ENCODE data around the gene GNG12.
"Not testable (repeated sequence)": the region's sequence is repeated elsewhere in the genome, so short reads cannot be mapped to it uniquely, and the experiment has no call there.

Gene GNG12

DNA sequence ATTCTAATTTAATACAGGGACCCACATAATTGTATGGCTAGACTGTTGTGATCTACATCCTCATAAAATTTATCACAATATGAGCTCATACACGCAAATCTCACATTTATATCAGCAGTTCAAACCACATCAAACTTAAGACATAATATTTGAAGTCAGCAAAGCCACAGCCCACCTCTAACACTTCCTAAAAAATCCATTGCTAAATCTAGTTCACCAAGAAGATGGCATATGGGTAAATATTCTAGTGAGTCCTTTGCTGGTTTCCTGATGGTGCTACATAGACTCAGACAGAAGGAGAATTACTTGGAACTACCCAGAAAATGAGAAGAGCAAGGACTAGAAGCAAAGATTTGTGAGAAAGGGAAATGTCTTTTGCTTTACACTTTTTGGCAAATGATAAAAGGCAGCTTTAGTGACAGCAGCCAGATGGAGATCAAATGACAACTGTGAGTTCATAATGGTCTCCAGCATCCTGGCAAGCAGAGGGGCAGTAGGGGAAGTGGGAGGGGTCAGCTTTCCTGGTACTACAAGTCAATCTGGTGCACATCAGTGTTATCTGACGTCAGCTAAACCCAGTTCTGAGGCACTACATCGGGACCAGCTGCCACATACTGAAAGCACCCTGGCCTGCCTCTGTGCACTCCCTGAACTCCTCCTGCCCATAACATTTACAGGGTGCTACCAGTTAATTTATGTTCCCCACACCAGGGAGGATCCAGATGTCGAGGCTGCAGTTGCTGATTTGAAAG is 158.8 kb downstream of the GNG12 start:
- DNase-seq (ENCODE audit: insufficient read length, low spot score) = no peak

DNA sequence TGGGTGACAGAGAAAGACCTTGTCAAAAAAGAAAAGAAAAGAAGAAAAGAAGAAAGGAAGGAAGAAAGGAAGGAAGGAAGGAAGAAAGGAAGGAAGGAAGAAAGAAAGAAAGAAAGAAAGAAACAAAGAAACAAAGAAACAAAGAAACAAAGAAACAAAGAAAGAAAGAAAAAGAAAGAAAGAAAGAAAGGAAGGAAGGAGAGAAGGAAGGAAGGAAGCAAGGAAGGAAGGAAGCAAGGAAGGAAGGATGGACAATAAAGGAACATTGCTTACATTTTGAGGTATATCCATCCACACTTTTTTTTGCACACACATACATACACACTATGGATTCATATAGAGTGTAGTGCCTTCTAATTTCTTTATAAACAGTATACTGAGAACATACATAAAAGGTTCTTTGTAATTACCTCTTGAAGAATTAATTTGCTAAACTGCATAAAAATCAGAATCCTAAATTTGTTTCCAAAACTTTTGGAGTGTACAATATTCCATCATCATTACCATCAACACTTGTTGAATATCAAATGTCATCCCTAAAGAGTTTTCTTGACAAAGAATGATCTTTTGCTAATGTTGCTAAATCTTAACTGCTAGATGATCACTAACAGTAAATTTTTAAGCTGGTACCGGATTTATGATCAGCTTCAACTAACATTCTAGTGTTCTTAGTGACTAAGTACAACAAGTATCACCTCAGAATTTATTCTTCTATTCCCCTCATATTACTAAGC is 159.6 kb downstream of the GNG12 start:
- no peak for DNase-seq (ENCODE audit: insufficient read length, low spot score)
- FAIRE-seq = no peak
- TF ChIP-seq PAX5 (IDR thresholded peaks at IDR 0.05; ENCODE audit: insufficient read depth, low read length, severe bottlenecking) = no peak
- TF ChIP-seq TAF1 (IDR thresholded peaks at IDR 0.05; ENCODE audit: low read depth, low read length) = no peak
- TF ChIP-seq POLR2AphosphoS5 (IDR thresholded peaks at IDR 0.05; ENCODE audit: low read depth, low read length) = no peak
- TF ChIP-seq POLR2A (IDR thresholded peaks at IDR 0.05; ENCODE audit: low read depth, low read length) = no peak
- no peak for TF ChIP-seq SPI1 (IDR thresholded peaks at IDR 0.05; ENCODE audit: low read depth, low read length)
- no peak for TF ChIP-seq POU2F2 (IDR thresholded peaks at IDR 0.05; ENCODE audit: low read depth, low read length)

More for the DNA sequence above, 158.8 kb downstream of the GNG12 start:
- FAIRE-seq = no peak
- no peak for TF ChIP-seq POLR2A (IDR thresholded peaks at IDR 0.05; ENCODE audit: low read depth, low read length)
- no peak for TF ChIP-seq POU2F2 (IDR thresholded peaks at IDR 0.05; ENCODE audit: low read depth, low read length)
- TF ChIP-seq PAX5 (IDR thresholded peaks at IDR 0.05; ENCODE audit: insufficient read depth, low read length, severe bottlenecking) = no peak
- no peak for TF ChIP-seq POLR2AphosphoS5 (IDR thresholded peaks at IDR 0.05; ENCODE audit: low read depth, low read length)
- no peak for TF ChIP-seq SPI1 (IDR thresholded peaks at IDR 0.05; ENCODE audit: low read depth, low read length)
- TF ChIP-seq TAF1 (IDR thresholded peaks at IDR 0.05; ENCODE audit: low read depth, low read length) = no peak

DNA sequence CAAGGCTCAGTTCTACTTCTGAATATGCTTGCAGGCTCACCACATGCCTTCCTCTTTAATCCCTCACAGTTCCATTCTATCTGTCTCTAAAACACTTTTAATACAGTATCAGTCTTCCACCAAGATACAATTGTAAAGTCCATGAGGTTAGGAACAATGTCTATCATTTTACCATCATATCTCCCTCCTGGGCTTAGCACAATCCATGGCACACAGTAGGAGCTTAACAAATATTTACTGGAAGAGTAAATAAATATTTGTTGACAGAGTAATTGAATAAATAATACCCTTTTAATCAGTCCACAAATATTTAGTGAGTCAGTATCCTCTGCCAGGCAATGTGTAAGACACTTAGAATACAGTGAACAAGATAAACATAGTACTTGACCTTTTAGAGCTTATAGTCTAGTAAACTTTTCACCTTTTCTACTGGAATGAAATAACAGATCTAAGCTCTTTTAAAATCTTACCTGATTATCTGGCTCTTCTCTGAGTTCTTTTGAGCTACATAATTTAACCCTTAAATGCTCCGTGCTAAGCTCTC is 160.9 kb downstream of the GNG12 start:
- DNase-seq (ENCODE audit: insufficient read length, low spot score) (no peak), FAIRE-seq (no peak)
- TF ChIP-seq POLR2AphosphoS5 (IDR thresholded peaks at IDR 0.05; ENCODE audit: low read depth, low read length) (no peak), POLR2A (IDR thresholded peaks at IDR 0.05; ENCODE audit: low read depth, low read length) (no peak), SPI1 (IDR thresholded peaks at IDR 0.05; ENCODE audit: low read depth, low read length) (no peak), POU2F2 (IDR thresholded peaks at IDR 0.05; ENCODE audit: low read depth, low read length) (no peak), TAF1 (IDR thresholded peaks at IDR 0.05; ENCODE audit: low read depth, low read length) (no peak), PAX5 (IDR thresholded peaks at IDR 0.05; ENCODE audit: insufficient read depth, low read length, severe bottlenecking) (no peak)

- no peak for FAIRE-seq
- TF ChIP-seq POU2F2 (IDR thresholded peaks at IDR 0.05; ENCODE audit: low read depth, low read length) (no peak), TAF1 (IDR thresholded peaks at IDR 0.05; ENCODE audit: low read depth, low read length) (no peak), PAX5 (IDR thresholded peaks at IDR 0.05; ENCODE audit: insufficient read depth, low read length, severe bottlenecking) (no peak), POLR2AphosphoS5 (IDR thresholded peaks at IDR 0.05; ENCODE audit: low read depth, low read length) (no peak), POLR2A (IDR thresholded peaks at IDR 0.05; ENCODE audit: low read depth, low read length) (no peak), SPI1 (IDR thresholded peaks at IDR 0.05; ENCODE audit: low read depth, low read length) (no peak)
- no peak for DNase-seq (ENCODE audit: insufficient read length, low spot score)
These were observed 164.6 kb downstream of the GNG12 start for GRCh38 chr1:67668660-67669059.

GRCh38 chr1:67666636-67667035 is 166.6 kb downstream of the GNG12 start:
- DNase-seq (ENCODE audit: insufficient read length, low spot score) = no peak
- FAIRE-seq = no peak
- TF ChIP-seq TAF1 (IDR thresholded peaks at IDR 0.05; ENCODE audit: low read depth, low read length) (no peak), POU2F2 (IDR thresholded peaks at IDR 0.05; ENCODE audit: low read depth, low read length) (no peak), POLR2AphosphoS5 (IDR thresholded peaks at IDR 0.05; ENCODE audit: low read depth, low read length) (no peak), SPI1 (IDR thresholded peaks at IDR 0.05; ENCODE audit: low read depth, low read length) (no peak), PAX5 (IDR thresholded peaks at IDR 0.05; ENCODE audit: insufficient read depth, low read length, severe bottlenecking) (no peak), POLR2A (IDR thresholded peaks at IDR 0.05; ENCODE audit: low read depth, low read length) (no peak)

- DNase-seq (ENCODE audit: insufficient read length, low spot score); FAIRE-seq: not testable (repeated sequence)
These were observed 168.0 kb downstream of the GNG12 start for GRCh38 chr1:67665307-67665706.

DNA sequence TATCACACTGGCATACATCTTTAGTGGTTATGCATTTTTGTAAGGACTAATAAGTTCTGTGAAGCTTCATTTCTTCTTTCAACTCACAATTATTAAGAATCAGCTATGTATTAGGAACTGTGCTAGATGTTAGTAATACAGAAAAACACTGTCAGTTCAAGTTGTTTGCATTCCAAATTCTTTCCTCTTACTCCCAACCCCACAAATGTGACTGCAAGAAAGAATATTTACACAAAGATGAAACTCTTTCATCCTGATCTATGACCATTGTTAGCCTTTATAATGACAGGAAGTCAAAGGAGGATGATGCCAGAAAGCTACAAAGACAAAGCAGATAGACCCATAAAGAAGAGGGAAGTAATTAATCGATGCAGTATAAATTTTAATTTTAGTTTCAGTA is 169.2 kb downstream of the GNG12 start:
- FAIRE-seq (no peak), DNase-seq (ENCODE audit: insufficient read length, low spot score) (no peak)

GRCh38 chr1:67662884-67663283 is 170.4 kb downstream of the GNG12 start:
- no peak for FAIRE-seq
- DNase-seq (ENCODE audit: insufficient read length, low spot score) = no peak
- TF ChIP-seq SPI1 (IDR thresholded peaks at IDR 0.05; ENCODE audit: low read depth, low read length) = no peak
- no peak for TF ChIP-seq PAX5 (IDR thresholded peaks at IDR 0.05; ENCODE audit: insufficient read depth, low read length, severe bottlenecking)
- no peak for TF ChIP-seq POLR2AphosphoS5 (IDR thresholded peaks at IDR 0.05; ENCODE audit: low read depth, low read length)
- no peak for TF ChIP-seq TAF1 (IDR thresholded peaks at IDR 0.05; ENCODE audit: low read depth, low read length)
- TF ChIP-seq POLR2A (IDR thresholded peaks at IDR 0.05; ENCODE audit: low read depth, low read length) = no peak
- no peak for TF ChIP-seq POU2F2 (IDR thresholded peaks at IDR 0.05; ENCODE audit: low read depth, low read length)

More for the DNA sequence above, 169.2 kb downstream of the GNG12 start:
- TF ChIP-seq POU2F2 (IDR thresholded peaks at IDR 0.05; ENCODE audit: low read depth, low read length) (no peak), POLR2AphosphoS5 (IDR thresholded peaks at IDR 0.05; ENCODE audit: low read depth, low read length) (no peak), POLR2A (IDR thresholded peaks at IDR 0.05; ENCODE audit: low read depth, low read length) (no peak), SPI1 (IDR thresholded peaks at IDR 0.05; ENCODE audit: low read depth, low read length) (no peak), TAF1 (IDR thresholded peaks at IDR 0.05; ENCODE audit: low read depth, low read length) (no peak), PAX5 (IDR thresholded peaks at IDR 0.05; ENCODE audit: insufficient read depth, low read length, severe bottlenecking) (no peak)

DNA sequence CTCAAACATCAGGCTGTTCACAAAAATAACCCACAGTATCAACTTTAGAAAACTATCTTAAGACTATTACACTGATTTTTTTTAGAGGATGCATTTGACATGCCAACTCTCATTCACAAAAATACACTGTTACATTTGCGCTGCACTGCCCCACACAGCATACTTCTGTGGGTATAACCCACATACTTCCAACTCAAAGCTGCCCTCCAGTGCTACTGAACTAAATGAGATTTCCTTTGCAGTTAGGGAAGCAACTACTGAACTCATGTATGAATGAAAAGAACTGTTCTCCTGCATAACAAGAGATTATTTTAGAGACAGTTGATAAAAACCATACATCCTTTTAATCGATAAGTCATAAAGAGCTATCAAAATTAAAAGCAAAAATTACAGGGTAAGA is 174.0 kb downstream of the GNG12 start:
- no peak for FAIRE-seq
- TF ChIP-seq SPI1 (IDR thresholded peaks at IDR 0.05; ENCODE audit: low read depth, low read length) (no peak), TAF1 (IDR thresholded peaks at IDR 0.05; ENCODE audit: low read depth, low read length) (no peak), POU2F2 (IDR thresholded peaks at IDR 0.05; ENCODE audit: low read depth, low read length) (no peak), POLR2A (IDR thresholded peaks at IDR 0.05; ENCODE audit: low read depth, low read length) (no peak), PAX5 (IDR thresholded peaks at IDR 0.05; ENCODE audit: insufficient read depth, low read length, severe bottlenecking) (no peak), POLR2AphosphoS5 (IDR thresholded peaks at IDR 0.05; ENCODE audit: low read depth, low read length) (no peak)

DNA sequence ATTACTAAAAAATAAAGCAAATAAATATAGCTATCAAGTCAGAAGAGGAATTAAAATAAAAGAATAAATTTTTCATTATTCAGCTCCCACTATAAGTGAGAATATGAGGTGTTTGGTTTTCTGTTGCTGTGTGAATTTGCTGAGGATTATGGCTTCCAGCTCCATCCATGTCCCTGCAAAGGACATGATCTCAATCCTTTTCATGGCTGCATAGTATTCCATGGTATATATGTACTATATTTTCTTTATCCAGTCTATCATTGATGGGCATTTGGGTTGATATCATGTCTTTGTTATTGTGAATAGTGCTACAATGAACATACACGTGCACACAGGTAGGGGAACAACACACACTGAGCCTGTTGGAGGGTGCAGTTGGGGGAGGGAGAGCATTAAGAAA is 176.1 kb downstream of the GNG12 start:
- not testable (repeated sequence) for FAIRE-seq; DNase-seq (ENCODE audit: insufficient read length, low spot score)

More for the DNA sequence above, 174.0 kb downstream of the GNG12 start:
- DNase-seq (ENCODE audit: insufficient read length, low spot score) = no peak

Measured in GM12891 (cell line).